HG03469 (cell line): ENCODE measurements around the gene POLN.
"Not testable (repeated sequence)": the region's sequence is repeated elsewhere in the genome, so short reads cannot be mapped to it uniquely, and the experiment has no call there.

Experiments
- ATAC-seq: cut with Tn5 transposase; IDR thresholded peaks from one replicate; pipeline ENCODE4 v1.9.1; 2021; ENCODE audit warnings: mild to moderate bottlenecking, moderate library complexity, moderate number of reproducible peaks; ENCODE audit not compliant: unreplicated experiment

The POLN gene

GRCh38 chr4:2172161-2172560 lies 69.8 kb downstream of the POLN start:
- no peak for ATAC-seq

GRCh38 chr4:2168469-2169319 lies 73.2 kb downstream of the POLN start:
- ATAC-seq = no peak

- ATAC-seq = no peak
Observed at GRCh38 chr4:2166253-2166652, 75.7 kb downstream of the POLN start.

GRCh38 chr4:2165391-2165790 lies 76.5 kb downstream of the POLN start:
- no peak for ATAC-seq

- no peak for ATAC-seq
Observed at GRCh38 chr4:2163311-2163821, 78.6 kb downstream of the POLN start.

GRCh38 chr4:2161092-2161703 lies 80.7 kb downstream of the POLN start:
- not testable (repeated sequence) for ATAC-seq

GRCh38 chr4:2159931-2160330 lies 82.0 kb downstream of the POLN start:
- no peak for ATAC-seq

- no peak for ATAC-seq
Observed at GRCh38 chr4:2155246-2155645, 86.7 kb downstream of the POLN start.

- no peak for ATAC-seq
Observed at GRCh38 chr4:2154215-2154740, 87.6 kb downstream of the POLN start.

- ATAC-seq = no peak
Observed at GRCh38 chr4:2151544-2151943, 90.4 kb downstream of the POLN start.

- ATAC-seq = no peak
Observed at GRCh38 chr4:2150076-2150475, 91.8 kb downstream of the POLN start.

- no peak for ATAC-seq
Observed at GRCh38 chr4:2142630-2143427, 99.1 kb downstream of the POLN start.

- no peak for ATAC-seq
Observed at GRCh38 chr4:2141762-2142451, 100.0 kb downstream of the POLN start.

- ATAC-seq = no peak
Observed at GRCh38 chr4:2141022-2141761, 100.7 kb downstream of the POLN start.

- ATAC-seq = no peak
Observed at GRCh38 chr4:2138846-2139500, 102.9 kb downstream of the POLN start.

GRCh38 chr4:2136726-2137125 lies 105.2 kb downstream of the POLN start:
- no peak for ATAC-seq

GRCh38 chr4:2135083-2135482 lies 106.8 kb downstream of the POLN start:
- ATAC-seq = no peak

GRCh38 chr4:2132438-2132837 lies 109.5 kb downstream of the POLN start:
- no peak for ATAC-seq

- ATAC-seq = no peak
Observed at GRCh38 chr4:2127609-2128332, 114.2 kb downstream of the POLN start.
